Measurements from ENCODE around the gene STAP2.

STAP2 gene, protein sequence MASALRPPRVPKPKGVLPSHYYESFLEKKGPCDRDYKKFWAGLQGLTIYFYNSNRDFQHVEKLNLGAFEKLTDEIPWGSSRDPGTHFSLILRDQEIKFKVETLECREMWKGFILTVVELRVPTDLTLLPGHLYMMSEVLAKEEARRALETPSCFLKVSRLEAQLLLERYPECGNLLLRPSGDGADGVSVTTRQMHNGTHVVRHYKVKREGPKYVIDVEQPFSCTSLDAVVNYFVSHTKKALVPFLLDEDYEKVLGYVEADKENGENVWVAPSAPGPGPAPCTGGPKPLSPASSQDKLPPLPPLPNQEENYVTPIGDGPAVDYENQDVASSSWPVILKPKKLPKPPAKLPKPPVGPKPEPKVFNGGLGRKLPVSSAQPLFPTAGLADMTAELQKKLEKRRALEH

GRCh38 chr19:4338441-4339355 is at the start of gene STAP2:
TSS of gene STAP2 (minus strand) at chr19:4338827. CDS start at chr19:4338753, 74 bp downstream.
- TF ChIP-seq POLR2A (IDR thresholded peaks at IDR 0.05; ENCODE audit: low read length) (no peak), GATA1 (IDR thresholded peaks at IDR 0.05; ENCODE audit: low read depth, low read length) (no peak)
- DNase-seq = peak; percentile 61 to 70

- TF ChIP-seq GATA1 (IDR thresholded peaks at IDR 0.05; ENCODE audit: low read depth, low read length) (no peak), POLR2A (IDR thresholded peaks at IDR 0.05; ENCODE audit: low read length) (no peak)
- no peak for DNase-seq
Measured at GRCh38 chr19:4386041-4386782, 47.6 kb upstream of the STAP2 start.

DNA sequence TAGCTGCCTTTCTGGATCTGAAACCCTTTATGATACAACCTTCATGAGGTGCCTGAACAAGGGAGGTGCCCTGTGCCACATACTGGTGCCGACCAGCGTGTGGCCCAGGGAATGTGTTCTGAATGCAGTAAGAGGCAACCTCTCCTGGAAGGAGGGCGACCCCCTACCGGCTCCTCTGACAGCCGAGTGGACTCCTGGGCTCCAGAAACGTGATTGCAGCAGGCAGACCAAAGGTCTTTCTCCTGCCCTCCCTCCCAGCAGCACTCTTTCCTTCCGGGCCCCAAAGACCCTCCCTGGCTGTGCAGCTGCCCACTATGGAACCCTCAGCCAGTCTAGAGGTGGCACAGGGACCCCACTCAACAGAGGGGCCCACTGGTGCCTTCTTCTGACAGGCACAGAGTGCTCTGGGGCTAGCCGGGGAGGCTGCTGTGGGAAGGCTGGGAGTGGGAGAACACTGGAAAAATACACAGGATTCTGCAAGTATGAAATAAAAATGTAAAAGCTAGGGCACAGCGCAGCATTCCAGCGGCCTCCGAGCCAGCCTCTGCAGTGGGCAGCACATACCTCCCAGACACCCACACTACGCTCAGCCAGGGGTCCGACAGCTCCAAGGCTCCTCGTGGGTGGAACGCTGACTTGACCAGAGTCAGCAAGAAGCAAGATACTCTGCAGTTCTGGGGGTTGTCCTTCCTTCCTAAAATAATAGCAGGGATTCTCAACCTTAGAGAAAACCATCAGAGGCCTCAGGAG is 46.8 kb upstream of the STAP2 start:
- TF ChIP-seq POLR2A (IDR thresholded peaks at IDR 0.05; ENCODE audit: low read length) (no peak), GATA1 (IDR thresholded peaks at IDR 0.05; ENCODE audit: low read depth, low read length) (no peak)
- no peak for DNase-seq

DNA sequence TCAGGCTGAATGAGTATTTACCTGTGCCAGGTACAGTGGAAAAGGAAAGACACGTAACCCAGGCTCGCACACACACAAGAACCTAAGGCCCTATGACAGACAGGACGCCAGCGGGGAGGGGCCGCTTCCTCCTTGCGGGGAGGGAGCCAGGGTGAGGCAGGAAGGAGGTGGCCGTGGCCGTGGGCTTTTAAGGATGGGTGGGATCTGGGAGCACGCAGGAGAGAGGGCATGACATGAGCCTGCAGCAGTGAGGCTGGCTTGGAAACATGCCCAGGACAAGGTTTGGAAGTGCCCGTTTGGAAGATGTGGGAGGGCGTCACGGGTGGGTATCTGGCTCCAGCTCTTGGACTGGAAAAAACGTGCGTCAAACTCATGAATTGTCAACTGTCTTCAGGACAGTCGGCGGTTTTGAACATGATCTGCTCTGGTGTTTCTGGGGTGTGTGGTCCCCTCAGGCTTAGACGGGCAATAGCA is 41.7 kb upstream of the STAP2 start:
- TF ChIP-seq GATA1 (IDR thresholded peaks at IDR 0.05; ENCODE audit: low read depth, low read length) = no peak
- TF ChIP-seq POLR2A (IDR thresholded peaks at IDR 0.05; ENCODE audit: low read length) = no peak
- peak in 1 of 2 experiments; percentile 56 for DNase-seq

DNA sequence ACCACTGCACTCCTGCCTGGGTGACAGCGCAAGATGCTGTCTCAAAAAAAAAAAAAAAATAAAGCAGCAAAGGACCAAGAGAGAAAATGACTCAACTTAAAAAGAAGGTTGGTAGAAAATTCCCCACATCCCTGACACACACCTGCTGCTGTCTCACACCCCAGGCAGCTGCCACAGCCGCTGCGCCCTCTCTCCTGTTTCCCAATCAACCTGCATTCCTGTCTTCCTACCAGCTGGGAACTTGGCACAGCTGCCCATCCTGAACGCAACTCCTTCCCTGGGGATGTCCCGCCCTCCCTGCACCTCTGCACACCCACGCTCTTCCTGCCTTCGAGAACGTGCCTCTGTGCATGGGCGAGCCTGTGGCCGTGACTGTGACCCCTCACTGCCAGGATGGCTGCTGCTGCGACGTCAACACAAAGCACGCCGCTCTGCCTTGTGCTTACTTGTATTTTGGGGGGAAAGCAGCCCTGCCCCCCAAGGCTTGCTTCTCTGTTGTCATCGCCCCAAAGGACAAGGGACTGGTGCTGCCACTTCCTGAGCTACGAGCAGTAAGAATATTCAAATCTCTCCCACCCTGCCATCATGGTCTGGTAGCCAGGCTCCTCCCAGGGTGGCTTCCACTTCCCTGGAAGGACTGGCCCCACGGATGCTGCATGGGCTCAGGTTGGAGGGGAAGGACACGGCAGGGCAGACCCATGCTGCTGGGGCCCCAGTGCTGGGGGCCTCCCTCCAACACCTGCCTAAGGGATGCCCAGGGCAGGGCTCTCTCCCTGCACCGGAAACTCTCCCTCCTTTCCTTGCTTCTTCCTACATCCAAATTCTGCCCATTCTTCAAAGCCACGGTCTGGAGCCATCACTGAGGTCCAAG is 41.0 kb upstream of the STAP2 start:
- no peak for DNase-seq
- no peak for TF ChIP-seq POLR2A (IDR thresholded peaks at IDR 0.05; ENCODE audit: low read length)
- no peak for TF ChIP-seq GATA1 (IDR thresholded peaks at IDR 0.05; ENCODE audit: low read depth, low read length)

DNA sequence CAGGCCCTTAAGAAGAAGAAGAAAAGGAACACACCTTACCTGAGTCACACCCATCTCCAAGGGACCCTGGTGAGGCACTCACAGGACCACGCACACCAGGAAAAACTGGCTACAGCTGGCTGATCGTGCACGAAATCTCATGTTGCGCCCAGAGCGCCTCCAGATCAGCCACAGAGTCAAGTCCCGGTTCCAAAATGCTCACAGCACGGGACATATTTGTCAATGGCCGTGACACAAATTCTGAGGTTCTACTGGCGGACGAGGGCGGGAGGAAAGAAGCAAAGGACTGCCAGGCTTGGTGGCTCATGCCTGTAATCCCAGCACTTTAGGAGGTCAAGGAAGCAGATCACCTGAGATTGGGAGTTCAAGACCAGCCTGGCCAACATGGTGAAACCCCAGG is 40.3 kb upstream of the STAP2 start:
- TF ChIP-seq GATA1 (IDR thresholded peaks at IDR 0.05; ENCODE audit: low read depth, low read length) = no peak
- no peak for TF ChIP-seq POLR2A (IDR thresholded peaks at IDR 0.05; ENCODE audit: low read length)
- no peak for DNase-seq

DNA sequence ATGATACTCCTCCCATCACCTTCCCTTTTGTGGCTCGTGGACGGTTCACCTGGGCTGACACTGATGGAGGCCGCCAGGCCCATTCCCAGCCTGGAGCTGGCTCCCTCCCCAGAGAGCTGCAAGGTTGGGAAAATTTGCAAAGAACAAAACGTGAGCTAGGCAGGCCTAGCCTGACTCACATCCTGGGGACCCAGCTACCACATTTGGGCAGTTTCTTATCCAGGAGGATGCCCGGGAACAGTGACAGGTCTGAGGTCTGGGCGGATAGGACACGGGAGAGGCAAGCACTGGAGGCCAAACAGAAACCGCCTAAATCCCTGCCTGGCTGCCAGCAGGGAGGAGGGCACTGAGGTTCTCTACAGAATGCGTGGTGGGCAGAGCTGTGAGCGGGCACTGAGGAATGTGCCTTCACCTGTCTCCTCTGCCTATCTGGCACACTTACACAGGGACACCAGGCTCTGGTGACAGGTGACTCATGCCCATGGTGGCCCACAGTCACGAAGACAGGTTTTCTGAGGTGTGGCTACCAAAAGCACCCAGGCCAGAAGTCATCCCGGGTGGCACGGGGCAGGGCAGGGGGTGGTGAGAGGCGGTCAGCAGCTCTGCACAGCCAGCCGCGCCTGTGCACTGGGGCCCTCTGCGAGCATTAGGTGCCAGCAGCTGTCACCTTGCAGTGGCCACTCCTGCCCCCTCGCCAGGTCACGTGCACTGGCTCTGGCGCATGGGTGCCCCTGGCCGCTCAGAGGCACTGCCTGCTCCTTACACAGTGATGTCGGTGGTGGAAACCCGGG is 38.6 kb upstream of the STAP2 start:
- TF ChIP-seq POLR2A (IDR thresholded peaks at IDR 0.05; ENCODE audit: low read length) = no peak
- TF ChIP-seq GATA1 (IDR thresholded peaks at IDR 0.05; ENCODE audit: low read depth, low read length) = no peak

DNA sequence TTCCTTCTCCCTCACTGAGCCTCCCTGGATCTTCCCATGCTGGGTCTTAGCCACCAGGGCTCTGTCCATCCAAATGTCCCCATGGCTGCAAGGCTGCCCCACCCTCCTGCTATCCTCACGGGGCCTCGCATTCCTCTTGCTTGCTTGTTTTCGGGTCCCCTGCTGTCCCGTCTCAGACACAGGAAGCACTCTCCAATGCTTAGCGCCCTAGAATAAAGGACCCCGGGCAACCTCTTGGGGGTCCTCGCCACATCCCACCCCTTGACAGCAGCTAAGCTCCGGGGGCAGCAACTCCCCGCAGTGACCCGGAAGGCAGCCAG is 38.0 kb upstream of the STAP2 start:
- TF ChIP-seq POLR2A (IDR thresholded peaks at IDR 0.05; ENCODE audit: low read length) (no peak), GATA1 (IDR thresholded peaks at IDR 0.05; ENCODE audit: low read depth, low read length) (no peak)
- no peak for DNase-seq

More for the DNA sequence above, 38.6 kb upstream of the STAP2 start:
- no peak for DNase-seq

DNA sequence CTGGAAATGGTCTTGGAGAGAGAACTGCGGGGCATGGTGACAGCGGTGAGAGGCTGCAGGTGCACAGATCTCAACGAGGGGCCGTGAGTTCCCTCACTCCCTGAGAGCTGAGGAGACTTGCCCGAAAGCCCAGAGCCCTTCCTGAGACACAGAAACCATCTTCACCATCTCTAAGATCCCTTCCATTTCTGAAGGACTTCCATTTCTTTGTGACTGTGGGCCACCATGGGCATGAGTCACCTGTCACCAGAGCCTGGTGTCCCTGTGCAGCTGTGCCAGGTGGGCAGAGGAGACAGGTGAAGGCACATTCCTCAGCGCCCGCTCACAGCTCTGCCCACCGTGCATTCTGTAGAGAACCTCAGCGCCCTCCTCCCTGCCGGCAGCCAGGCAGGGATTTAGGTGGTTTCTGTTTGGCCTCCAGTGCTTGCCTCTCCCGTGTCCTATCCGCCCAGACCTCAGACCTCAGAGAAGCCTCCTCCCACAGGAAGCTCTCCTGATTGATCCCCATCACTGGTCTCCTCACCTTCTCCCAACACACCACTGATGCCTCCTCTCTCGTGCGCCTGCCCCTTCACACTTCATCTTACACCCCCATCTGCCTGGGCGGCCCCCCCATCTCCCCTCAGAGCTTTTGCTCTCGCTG is 37.5 kb upstream of the STAP2 start:
- TF ChIP-seq GATA1 (IDR thresholded peaks at IDR 0.05; ENCODE audit: low read depth, low read length) (no peak), POLR2A (IDR thresholded peaks at IDR 0.05; ENCODE audit: low read length) (peak; percentile 89)

GRCh38 chr19:4375164-4376027 is 36.8 kb upstream of the STAP2 start:
- peak; percentile 97 to 99 for DNase-seq
- TF ChIP-seq POLR2A (IDR thresholded peaks at IDR 0.05; ENCODE audit: low read length) (no peak), GATA1 (IDR thresholded peaks at IDR 0.05; ENCODE audit: low read depth, low read length) (peak; percentile 57)

More for the DNA sequence above, 37.5 kb upstream of the STAP2 start:
- DNase-seq = no peak
